ENCODE data around the gene EXOC3L1. TPM values are rescaled to one million over a fixed set of nuclear protein-coding genes. Genes with fewer than 3 reads are reported as not detected.

EXOC3L1 gene
- total and polyA plus RNA-seq, 2 of the 4 experiments (the other 2 are of a cell fraction): not detected

- Histone ChIP-seq H2BK20ac (ENCODE audit: low read depth, low read length) (no peak overlapping the region), H4K91ac (ENCODE audit: insufficient read depth, low read depth, low read length) (no peak overlapping the region), H2AK9ac (replicated peaks; ENCODE audit: low read depth, low read length, poor library complexity) (no peak overlapping the region), H3K9me1 (ENCODE audit: insufficient read depth, low read length) (peaks cover 23% of the 10 kb centered on the region), H4K20me1 (ENCODE audit: insufficient read depth, low read length) (peaks cover 34% of the 10 kb centered on the region), H2BK5ac (ENCODE audit: low read depth, low read length, poor library complexity, severe bottlenecking) (no peak overlapping the region), H3K56ac (ENCODE audit: extremely low read depth, insufficient read depth, low read length) (no peak overlapping the region), H3K36me3 (ENCODE audit: control insufficient read depth, insufficient read depth, low read length) (peaks cover 51% of the 10 kb centered on the region), H3K4me1 (ENCODE audit: control insufficient read depth, insufficient read depth, low read length) (peaks cover 15% of the 10 kb centered on the region), H2BK120ac (ENCODE audit: low read depth, low read length) (no peak overlapping the region), H3K9me3 (ENCODE audit: control insufficient read depth, insufficient read depth, low read length) (no peaks in the 10 kb centered on the region), H3K9ac (ENCODE audit: low read depth, low read length) (peak overlapping the region; percentile 98; the same call in 1 of the 2 replicates), H4K5ac (ENCODE audit: low read depth, low read length) (no peak overlapping the region), H3K18ac (ENCODE audit: low read depth, low read length) (no peak overlapping the region), H2BK15ac (ENCODE audit: low read depth, low read length) (no peak overlapping the region), H3K4me3 (ENCODE audit: insufficient read depth, low read depth, low read length) (no peak overlapping the region), H4K8ac (ENCODE audit: low read depth in 2 of 2, low read length in 2 of 2) (no peak overlapping the region), H3K27me3 (ENCODE audit: control insufficient read depth, insufficient read depth, low read length) (no peaks in the 10 kb centered on the region), H3K14ac (replicated peaks; ENCODE audit: low read depth, low read length) (no peak overlapping the region), H2AK5ac (ENCODE audit: low read depth, low read length) (no peak overlapping the region), H3K23ac (ENCODE audit: low read depth, low read length) (peak overlapping the region; percentile 24), H3K4ac (ENCODE audit: low read depth, low read length) (no peak overlapping the region), H3K27ac (ENCODE audit: insufficient read depth, low read length) (no peak overlapping the region), H3K79me1 (ENCODE audit: low read depth in 1 of 2, low read length in 2 of 2) (peaks cover 25 to 54% of the 10 kb centered on the region in 2 experiments), H3K4me2 (ENCODE audit: low read depth, low read length) (peak overlapping the region; percentile 75), H2AFZ (replicated peaks; ENCODE audit: low read length, poor library complexity) (no peak overlapping the region)
- TF ChIP-seq ELK1 (IDR thresholded peaks at IDR 0.05; ENCODE audit: borderline replicate concordance, low read depth, low read length) (no peak), MAFK (IDR thresholded peaks at IDR 0.05; ENCODE audit: low read depth, low read length) (no peak), CHD1 (IDR thresholded peaks at IDR 0.05; ENCODE audit: low read depth, low read length) (no peak), USF2 (IDR thresholded peaks at IDR 0.05; ENCODE audit: low read depth, low read length) (no peak), SMC3 (IDR thresholded peaks at IDR 0.05; ENCODE audit: low read depth, low read length) (no peak), CTCF (conservative IDR thresholded peaks at IDR 0.05; ENCODE audit: low read depth, low read length) (no peak), POLR2A (IDR thresholded peaks at IDR 0.05; ENCODE audit: low read depth, low read length) (no peak), RCOR1 (IDR thresholded peaks at IDR 0.05; ENCODE audit: insufficient replicate concordance, low read length) (no peak), NFE2L2 (IDR thresholded peaks at IDR 0.05; ENCODE audit: low read depth, low read length) (no peak), CEBPB (IDR thresholded peaks at IDR 0.05; ENCODE audit: low read depth, low read length) (no peak), MAZ (IDR thresholded peaks at IDR 0.05; ENCODE audit: borderline replicate concordance, low read depth, low read length) (no peak), FOS (IDR thresholded peaks at IDR 0.05; ENCODE audit: low read depth, low read length) (no peak), MXI1 (IDR thresholded peaks at IDR 0.05; ENCODE audit: borderline replicate concordance, low read depth, low read length) (no peak), RFX5 (IDR thresholded peaks at IDR 0.05; ENCODE audit: low read depth, low read length) (no peak), BHLHE40 (IDR thresholded peaks at IDR 0.05; ENCODE audit: low read depth, low read length) (no peak), RAD21 (IDR thresholded peaks at IDR 0.05; ENCODE audit: low read length) (no peak)
- intact Hi-C loops (cut with micrococcal nuclease): no loop called here
- dilution Hi-C loops (cut with HindIII; ENCODE audit: low sequenced_read_pairs, unreplicated experiment): no loop called here
- no TSS peak for BruUV-seq (replicated peaks)
- DNase-seq: no peak
- in situ Hi-C loops (cut with MboI; ENCODE audit: low sequenced_read_pairs): no loop called here
- CTCF ChIA-PET: no interaction called here
- POLR2A ChIA-PET (ENCODE audit: unreplicated experiment): no interaction called here
- no peak for ATAC-seq (ENCODE audit: low read depth)
Measured at GRCh38 chr16:67193536-67193935, 3.6 kb upstream of the EXOC3L1 start.
